ENCODE measurements around the gene HUWE1.
"Not testable (repeated sequence)": the region's sequence is repeated elsewhere in the genome, so short reads cannot be mapped to it uniquely, and the experiment has no call there.

Gene HUWE1

GRCh38 chrX:53544936-53545335, 141.6 kb downstream of the HUWE1 start:
- TF ChIP-seq CTCF (IDR thresholded peaks at IDR 0.05; ENCODE audit: low read depth, low read length, missing control alignments) = no peak
- DNase-seq (ENCODE audit: extremely low read depth, low read depth) = no peak
- H3K4me3 ChIP-seq (replicated peaks; ENCODE audit: low read depth, low read length) = no peak overlapping the region

- DNase-seq (ENCODE audit: extremely low read depth, low read depth) = no peak
- no peak for TF ChIP-seq CTCF (IDR thresholded peaks at IDR 0.05; ENCODE audit: low read depth, low read length, missing control alignments)
- no peak overlapping the region for H3K4me3 ChIP-seq (replicated peaks; ENCODE audit: low read depth, low read length)
Measured at GRCh38 chrX:53538781-53539180, 147.7 kb downstream of the HUWE1 start.

GRCh38 chrX:53531255-53531966, 155.1 kb downstream of the HUWE1 start:
- not testable (repeated sequence) for H3K4me3 ChIP-seq (replicated peaks; ENCODE audit: low read depth, low read length); DNase-seq (ENCODE audit: extremely low read depth, low read depth)

GRCh38 chrX:53526999-53527398, 159.5 kb downstream of the HUWE1 start:
- TF ChIP-seq CTCF (IDR thresholded peaks at IDR 0.05; ENCODE audit: low read depth, low read length, missing control alignments) = no peak
- H3K4me3 ChIP-seq (replicated peaks; ENCODE audit: low read depth, low read length) = no peak overlapping the region
- DNase-seq (ENCODE audit: extremely low read depth, low read depth) = no peak

- no peak for DNase-seq (ENCODE audit: extremely low read depth, low read depth)
- no peak overlapping the region for H3K4me3 ChIP-seq (replicated peaks; ENCODE audit: low read depth, low read length)
- TF ChIP-seq CTCF (IDR thresholded peaks at IDR 0.05; ENCODE audit: low read depth, low read length, missing control alignments) = no peak
Measured at GRCh38 chrX:53511322-53511721, 175.2 kb downstream of the HUWE1 start.

- not testable (repeated sequence) for DNase-seq (ENCODE audit: extremely low read depth, low read depth); H3K4me3 ChIP-seq (replicated peaks; ENCODE audit: low read depth, low read length)
Measured at GRCh38 chrX:53504035-53504434, 182.5 kb downstream of the HUWE1 start.

GRCh38 chrX:53494436-53494835, 192.1 kb downstream of the HUWE1 start:
- peak; percentile 0 for DNase-seq (ENCODE audit: extremely low read depth, low read depth)
- no peak for TF ChIP-seq CTCF (IDR thresholded peaks at IDR 0.05; ENCODE audit: low read depth, low read length, missing control alignments)
- no peak overlapping the region for H3K4me3 ChIP-seq (replicated peaks; ENCODE audit: low read depth, low read length)

GRCh38 chrX:53486285-53486684, 200.2 kb downstream of the HUWE1 start:
- H3K4me3 ChIP-seq (replicated peaks; ENCODE audit: low read depth, low read length) = no peak overlapping the region
- no peak for DNase-seq (ENCODE audit: extremely low read depth, low read depth)
- no peak for TF ChIP-seq CTCF (IDR thresholded peaks at IDR 0.05; ENCODE audit: low read depth, low read length, missing control alignments)
